GM13976 (cell line): ENCODE results near the gene PPARD.

Experiments used
- DNase-seq: peaks from one replicate; pipeline ENCODE4 v3.0.0; 2012; ENCODE audit warnings: low spot score
- CTCF ChIP-seq: IDR thresholded peaks from 2 replicates; pipeline ENCODE4 v1.5.1; 2012; ENCODE audit warnings: borderline replicate concordance, mild to moderate bottlenecking; ENCODE audit not compliant: insufficient read depth; ENCODE audit errors: extremely low read depth, missing control alignments, control extremely low read depth
- in situ Hi-C: fragments of 300-500 bp; cut with MboI; formaldehyde crosslinking; loops from one replicate; pipeline ENCODE4 v1.12.0; 2022; ENCODE audit warnings: low sequenced_read_pairs, mixed read lengths, inconsistent platforms; ENCODE audit not compliant: unreplicated experiment

The PPARD gene

GRCh38 chr6:35342258-35343091, at the start of gene PPARD:
Gene PPARD (plus strand): TSS chr6:35342558. CDS start chr6:35411088, 68,530 bp downstream.
- in situ Hi-C loops: loop anchor here (5.0 kb wide), 1 partner anchor 110 kb away; the partner anchor contains the start of gene FANCE
- peak; percentile 99 for TF ChIP-seq CTCF
- DNase-seq: peak; percentile 100

DNA sequence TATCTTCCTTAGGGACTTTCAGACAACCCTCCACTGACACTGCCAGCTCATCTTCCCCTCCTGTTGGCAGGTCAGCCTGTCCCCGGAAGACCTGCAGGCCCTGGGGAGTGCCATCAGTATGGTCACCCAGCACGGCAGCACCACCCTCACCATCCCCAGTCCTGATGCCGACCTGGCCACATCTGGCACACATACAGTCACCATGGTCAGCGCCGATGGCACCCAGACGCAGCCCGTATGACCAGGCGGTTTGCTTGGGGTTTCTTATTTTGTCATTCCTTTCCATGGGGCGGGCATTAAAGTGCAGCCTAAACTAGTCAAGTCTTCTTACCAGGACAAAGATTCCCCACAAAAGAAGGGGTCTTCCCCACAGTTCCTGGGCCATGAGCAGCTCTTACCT, 48.7 kb upstream of the PPARD start:
- no peak for TF ChIP-seq CTCF
- DNase-seq: no peak
- in situ Hi-C loops: no loop called here

GRCh38 chr6:35294308-35294945, 47.9 kb upstream of the PPARD start:
- peak; percentile 80 for DNase-seq
- peak; percentile 81 for TF ChIP-seq CTCF
- in situ Hi-C loops: no loop called here

- DNase-seq: no peak
- in situ Hi-C loops: no loop called here
- no peak for TF ChIP-seq CTCF
Measured at GRCh38 chr6:35295036-35295435, 47.3 kb upstream of the PPARD start.

DNA sequence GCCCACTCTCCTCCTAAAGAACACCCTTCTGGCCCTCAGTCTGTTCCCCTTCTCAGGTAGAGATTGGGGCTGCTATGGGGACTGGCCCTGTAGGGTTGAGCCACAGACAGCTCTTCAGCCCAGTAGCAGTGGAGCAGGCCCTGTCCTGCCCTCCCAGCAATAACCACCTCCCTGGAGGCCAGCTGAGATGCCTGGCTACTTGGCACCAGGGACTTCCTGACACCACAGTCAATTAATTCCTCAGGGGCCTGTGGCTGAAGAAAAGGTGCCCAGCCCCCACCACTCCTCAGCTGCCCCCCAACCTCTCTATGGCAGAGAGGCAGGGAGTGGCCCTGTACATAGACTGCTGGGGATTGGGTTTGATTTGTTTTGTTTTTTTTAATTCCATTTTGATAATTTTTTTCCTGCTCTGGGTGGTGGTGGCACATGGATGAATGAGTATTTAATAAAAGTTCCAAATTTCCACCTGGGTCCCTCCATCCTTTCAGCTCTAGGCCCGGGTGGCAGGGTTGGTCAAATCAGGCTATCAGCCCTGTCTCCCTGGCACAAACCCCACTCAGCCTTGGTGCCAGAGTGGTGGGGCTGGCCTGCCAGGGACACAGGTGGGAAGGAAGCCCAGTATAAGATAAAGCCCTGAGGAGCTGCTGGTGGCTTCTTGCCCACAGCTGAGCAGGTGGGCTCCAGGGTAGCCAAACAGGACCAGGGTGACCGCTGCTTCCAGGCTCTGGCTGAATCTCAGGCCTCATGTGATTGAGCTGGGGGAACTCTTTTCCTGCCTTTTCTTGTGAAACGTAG, 46.6 kb upstream of the PPARD start:
- in situ Hi-C loops: no loop called here
- no peak for DNase-seq
- no peak for TF ChIP-seq CTCF

GRCh38 chr6:35296931-35297600, 45.3 kb upstream of the PPARD start:
- DNase-seq: peak; percentile 15
- TF ChIP-seq CTCF: no peak
- in situ Hi-C loops: no loop called here
